ENCODE data around the gene LLGL1.

- no peak for TF ChIP-seq CTCF (conservative IDR thresholded peaks at IDR 0.05 in 1 of 2, IDR thresholded peaks at IDR 0.05 in 1 of 2; ENCODE audit: extremely low read depth in 1 of 2, insufficient read depth in 1 of 2, low read depth in 1 of 2, low read length in 2 of 2)
- TF ChIP-seq EZH2 (IDR thresholded peaks at IDR 0.05; ENCODE audit: borderline replicate concordance, low read length): no peak
These were observed 11.1 kb downstream of the LLGL1 start for GRCh38 chr17:18236494-18236893.

Data from mammary epithelial cell (primary cell).